SIG-M5 treated with dmso at 0.1 percent for 504 hours (cell line): ENCODE results near the gene MOB3B.
"Not testable (repeated sequence)": the region's sequence is repeated elsewhere in the genome, so short reads cannot be mapped to it uniquely, and the experiment has no call there.

Source experiments
- DNase-seq: peaks from one replicate; lab custom pipeline; 2025; ENCODE audit not compliant: unreplicated experiment; lab: John Stamatoyannopoulos, UW

The MOB3B gene

GRCh38 chr9:27519466-27520465, 9.8 kb downstream of the MOB3B start:
- no peak for DNase-seq

GRCh38 chr9:27518809-27519208, 10.8 kb downstream of the MOB3B start:
- no peak for DNase-seq

GRCh38 chr9:27518006-27518405, 11.6 kb downstream of the MOB3B start:
- no peak for DNase-seq

GRCh38 chr9:27514551-27514950, 15.1 kb downstream of the MOB3B start:
- no peak for DNase-seq

GRCh38 chr9:27511771-27512170, 17.8 kb downstream of the MOB3B start:
- no peak for DNase-seq

GRCh38 chr9:27510780-27511179, 18.8 kb downstream of the MOB3B start:
- DNase-seq: no peak

- DNase-seq: no peak
Measured at GRCh38 chr9:27506981-27507380, 22.6 kb downstream of the MOB3B start.

GRCh38 chr9:27505744-27506161, 23.9 kb downstream of the MOB3B start:
- DNase-seq: no peak

- no peak for DNase-seq
Measured at GRCh38 chr9:27504259-27504658, 25.4 kb downstream of the MOB3B start.

GRCh38 chr9:27503623-27504022, 26.0 kb downstream of the MOB3B start:
- no peak for DNase-seq

- DNase-seq: not testable (repeated sequence)
Measured at GRCh38 chr9:27500902-27501301, 28.7 kb downstream of the MOB3B start.

- DNase-seq: no peak
Measured at GRCh38 chr9:27499451-27499850, 30.2 kb downstream of the MOB3B start.

- no peak for DNase-seq
Measured at GRCh38 chr9:27497883-27498417, 31.7 kb downstream of the MOB3B start.

GRCh38 chr9:27496135-27496504, 33.5 kb downstream of the MOB3B start:
- DNase-seq: no peak

GRCh38 chr9:27495480-27496134, 34.0 kb downstream of the MOB3B start:
- DNase-seq: no peak

GRCh38 chr9:27491154-27491553, 38.5 kb downstream of the MOB3B start:
- peak; percentile 49 for DNase-seq

GRCh38 chr9:27489087-27489876, 40.3 kb downstream of the MOB3B start:
- no peak for DNase-seq

- DNase-seq: no peak
Measured at GRCh38 chr9:27487927-27488326, 41.7 kb downstream of the MOB3B start.

GRCh38 chr9:27487128-27487640, 42.4 kb downstream of the MOB3B start:
- DNase-seq: no peak

GRCh38 chr9:27485158-27485557, 44.5 kb downstream of the MOB3B start:
- DNase-seq: no peak

GRCh38 chr9:27483576-27483975, 46.0 kb downstream of the MOB3B start:
- no peak for DNase-seq
